Measurements from ENCODE around the gene BMPR1A. TPM values are rescaled to one million over a fixed set of nuclear protein-coding genes. Genes with fewer than 3 reads are reported as not detected.

BMPR1A gene
- total and polyA plus RNA-seq, 2 experiments from 2014 or later = 14.2 to 82.5 TPM

DNA sequence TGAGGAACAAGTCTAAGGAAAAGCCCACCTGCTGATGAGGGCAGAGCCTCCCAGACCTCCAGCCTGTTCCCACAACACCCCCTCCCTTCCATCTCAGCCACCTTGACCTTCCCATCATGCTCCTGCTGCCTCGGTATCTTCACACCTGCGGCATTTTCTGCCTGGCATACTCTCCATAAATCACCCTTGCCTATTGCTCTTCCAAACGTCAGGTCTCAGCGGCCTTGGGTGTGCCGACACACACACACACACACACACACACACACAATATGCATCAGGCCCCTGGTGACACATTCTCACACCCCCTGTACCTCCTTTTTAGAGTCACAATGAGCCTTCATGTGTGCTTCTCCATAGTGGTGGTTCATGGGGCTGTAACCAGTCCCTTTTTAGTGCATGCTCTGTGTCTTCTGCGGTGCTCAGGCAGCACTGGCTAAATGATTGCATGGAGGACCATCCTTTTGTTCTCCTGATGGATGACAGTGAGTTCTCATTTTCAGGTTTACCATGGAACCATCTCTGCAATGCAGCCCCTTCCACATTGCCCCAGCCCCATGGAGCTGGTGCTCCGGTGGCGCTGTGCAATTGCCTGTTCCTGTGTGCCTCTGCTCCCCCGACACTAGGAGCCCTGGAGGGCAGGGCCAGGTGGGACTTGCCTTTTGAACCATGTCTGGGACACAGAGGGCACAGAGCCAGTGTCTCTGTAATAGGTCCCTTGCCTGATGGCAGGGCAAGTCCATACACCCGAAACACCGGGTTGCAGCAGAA lies 216.4 kb downstream of the BMPR1A start:
- no peaks in the 10 kb centered on the region for H3K79me2 ChIP-seq (replicated peaks; ENCODE audit: insufficient read depth)
- no peaks in the 10 kb centered on the region for H4K20me1 ChIP-seq (replicated peaks; ENCODE audit: insufficient read depth)
- Mint-ChIP-seq H3K36me3 (ENCODE audit: low read depth) (peaks cover 4% of the 10 kb centered on the region; the same call in 2 of the 3 replicates), H3K4me3 (peak overlapping the region; percentile 27; the same call in 2 of the 3 replicates), H3K9me3 (peaks cover 3% of the 10 kb centered on the region; the same call in 1 of the 3 replicates), H3K4me1 (peaks cover 33% of the 10 kb centered on the region), H3K27ac (0 out of 2 replicates have a peak overlapping the region, but pooled peaks have one; percentile 9), H3K27me3 (ENCODE audit: insufficient read depth, low read depth, poor library complexity) (peaks cover 40% of the 10 kb centered on the region)
- peaks cover 64% of the 10 kb centered on the region for H3K27me3 ChIP-seq (ENCODE audit: insufficient read depth)
- ATAC-seq (no peak), DNase-seq (ENCODE audit: low spot score) (no peak)
- no peak overlapping the region for H3K4me3 ChIP-seq
- H3K27ac ChIP-seq (ENCODE audit: low read depth) = no peak overlapping the region
- no peak overlapping the region for H3K4me2 ChIP-seq
- H3K4me1 ChIP-seq (ENCODE audit: insufficient read depth) = peaks cover 19% of the 10 kb centered on the region
- no peaks in the 10 kb centered on the region for H3K36me3 ChIP-seq (ENCODE audit: insufficient read depth)
- no peak overlapping the region for H2AFZ ChIP-seq
- no peaks in the 10 kb centered on the region for H3K9me2 ChIP-seq (ENCODE audit: insufficient read depth)
- TF ChIP-seq, protein P1, sequence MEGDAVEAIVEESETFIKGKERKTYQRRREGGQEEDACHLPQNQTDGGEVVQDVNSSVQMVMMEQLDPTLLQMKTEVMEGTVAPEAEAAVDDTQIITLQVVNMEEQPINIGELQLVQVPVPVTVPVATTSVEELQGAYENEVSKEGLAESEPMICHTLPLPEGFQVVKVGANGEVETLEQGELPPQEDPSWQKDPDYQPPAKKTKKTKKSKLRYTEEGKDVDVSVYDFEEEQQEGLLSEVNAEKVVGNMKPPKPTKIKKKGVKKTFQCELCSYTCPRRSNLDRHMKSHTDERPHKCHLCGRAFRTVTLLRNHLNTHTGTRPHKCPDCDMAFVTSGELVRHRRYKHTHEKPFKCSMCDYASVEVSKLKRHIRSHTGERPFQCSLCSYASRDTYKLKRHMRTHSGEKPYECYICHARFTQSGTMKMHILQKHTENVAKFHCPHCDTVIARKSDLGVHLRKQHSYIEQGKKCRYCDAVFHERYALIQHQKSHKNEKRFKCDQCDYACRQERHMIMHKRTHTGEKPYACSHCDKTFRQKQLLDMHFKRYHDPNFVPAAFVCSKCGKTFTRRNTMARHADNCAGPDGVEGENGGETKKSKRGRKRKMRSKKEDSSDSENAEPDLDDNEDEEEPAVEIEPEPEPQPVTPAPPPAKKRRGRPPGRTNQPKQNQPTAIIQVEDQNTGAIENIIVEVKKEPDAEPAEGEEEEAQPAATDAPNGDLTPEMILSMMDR (conservative IDR thresholded peaks at IDR 0.05; ENCODE audit: low read depth in 2 of 2) = no peak
- no peak for TF ChIP-seq ZNF331 (CRISPR knock-in tag; IDR thresholded peaks at IDR 0.05; ENCODE audit: low read depth)
- TF ChIP-seq CREB1 (CRISPR knock-in tag; IDR thresholded peaks at IDR 0.05; ENCODE audit: low read depth) = no peak
- no peak for TF ChIP-seq STAT1 (IDR thresholded peaks at IDR 0.05; ENCODE audit: unreplicated experiment)
- no peak for TF ChIP-seq EZH2 (IDR thresholded peaks at IDR 0.05; ENCODE audit: low read depth, unreplicated experiment)
- TF ChIP-seq JUNB (IDR thresholded peaks at IDR 0.05; ENCODE audit: unreplicated experiment) = no peak
- H3F3A ChIP-seq (replicated peaks; ENCODE audit: low read depth) = peaks cover 3% of the 10 kb centered on the region; the same call in 1 of the 2 replicates

DNA sequence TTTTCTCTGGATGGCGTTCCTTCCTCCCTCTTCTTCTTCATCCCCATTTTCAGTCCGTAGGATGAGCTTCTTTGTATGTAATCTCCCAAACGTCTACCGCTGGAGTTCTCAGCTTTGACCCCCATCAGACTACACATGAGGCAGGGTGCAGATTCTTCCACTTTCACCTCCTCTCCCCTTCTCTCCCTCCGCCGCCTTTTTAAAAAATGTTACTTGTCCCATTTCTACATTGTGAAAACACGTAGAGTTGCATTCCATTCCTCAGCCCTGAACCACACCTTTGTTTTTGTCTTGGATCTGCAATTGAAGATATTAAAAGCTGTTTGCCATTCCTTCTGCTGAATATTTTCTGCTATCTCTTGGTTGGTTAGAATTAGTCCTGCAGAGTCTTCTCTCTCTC lies 218.1 kb downstream of the BMPR1A start:
- H3K27ac Mint-ChIP-seq = no peak overlapping the region
- H3K4me1 Mint-ChIP-seq = peaks cover 26% of the 10 kb centered on the region
- Histone ChIP-seq H3K4me2 (no peak overlapping the region), H2AFZ (no peak overlapping the region), H3K4me3 (no peak overlapping the region), H3K27ac (ENCODE audit: low read depth) (no peak overlapping the region), H3K79me2 (replicated peaks; ENCODE audit: insufficient read depth) (no peaks in the 10 kb centered on the region), H3K4me1 (ENCODE audit: insufficient read depth) (peaks cover 18% of the 10 kb centered on the region), H3K27me3 (ENCODE audit: insufficient read depth) (peaks cover 47% of the 10 kb centered on the region), H4K20me1 (replicated peaks; ENCODE audit: insufficient read depth) (no peaks in the 10 kb centered on the region), H3F3A (replicated peaks; ENCODE audit: low read depth) (peaks cover 3% of the 10 kb centered on the region; the same call in 1 of the 2 replicates), H3K36me3 (ENCODE audit: insufficient read depth) (no peaks in the 10 kb centered on the region), H3K9me2 (ENCODE audit: insufficient read depth) (no peaks in the 10 kb centered on the region)
- H3K9me3 Mint-ChIP-seq = peaks cover 3% of the 10 kb centered on the region; the same call in 1 of the 3 replicates
- peaks cover 4% of the 10 kb centered on the region; the same call in 2 of the 3 replicates for H3K36me3 Mint-ChIP-seq (ENCODE audit: low read depth)
- no peak overlapping the region for H3K4me3 Mint-ChIP-seq
- peaks cover 35% of the 10 kb centered on the region for H3K27me3 Mint-ChIP-seq (ENCODE audit: insufficient read depth, low read depth, poor library complexity)
- no peak for ATAC-seq
- no peak for DNase-seq (ENCODE audit: low spot score)
- TF ChIP-seq STAT1 (IDR thresholded peaks at IDR 0.05; ENCODE audit: unreplicated experiment) = no peak
- TF ChIP-seq, protein P2, sequence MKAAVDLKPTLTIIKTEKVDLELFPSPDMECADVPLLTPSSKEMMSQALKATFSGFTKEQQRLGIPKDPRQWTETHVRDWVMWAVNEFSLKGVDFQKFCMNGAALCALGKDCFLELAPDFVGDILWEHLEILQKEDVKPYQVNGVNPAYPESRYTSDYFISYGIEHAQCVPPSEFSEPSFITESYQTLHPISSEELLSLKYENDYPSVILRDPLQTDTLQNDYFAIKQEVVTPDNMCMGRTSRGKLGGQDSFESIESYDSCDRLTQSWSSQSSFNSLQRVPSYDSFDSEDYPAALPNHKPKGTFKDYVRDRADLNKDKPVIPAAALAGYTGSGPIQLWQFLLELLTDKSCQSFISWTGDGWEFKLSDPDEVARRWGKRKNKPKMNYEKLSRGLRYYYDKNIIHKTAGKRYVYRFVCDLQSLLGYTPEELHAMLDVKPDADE (IDR thresholded peaks at IDR 0.05) = no peak
- no peak for TF ChIP-seq EZH2 (IDR thresholded peaks at IDR 0.05; ENCODE audit: low read depth, unreplicated experiment)
- TF ChIP-seq ZNF331 (CRISPR knock-in tag; IDR thresholded peaks at IDR 0.05; ENCODE audit: low read depth) = no peak
- TF ChIP-seq JUNB (IDR thresholded peaks at IDR 0.05; ENCODE audit: unreplicated experiment) = no peak
- TF ChIP-seq ZNF114 (CRISPR knock-in tag; IDR thresholded peaks at IDR 0.05) = no peak
- TF ChIP-seq, protein P1 (conservative IDR thresholded peaks at IDR 0.05; ENCODE audit: low read depth in 2 of 2) = no peak
